ENCODE measurements around the gene NSMCE4A.
A peak's percentile ranks its signal among the peaks of the same experiment; 100 is the strongest.
"Not testable (repeated sequence)": the region's sequence is repeated elsewhere in the genome, so short reads cannot be mapped to it uniquely, and the experiment has no call there.

The NSMCE4A gene

GRCh38 chr10:121998462-121998861 is 23.4 kb upstream of the NSMCE4A start:
- Histone ChIP-seq H3K4me1 (ENCODE audit: control insufficient read depth, low read depth, low read length) (no peaks in the 10 kb centered on the region), H3K9ac (ENCODE audit: low read length) (no peak overlapping the region), H2BK120ac (ENCODE audit: low read depth, low read length) (no peak overlapping the region), H3K27ac (ENCODE audit: low read depth, low read length) (no peak overlapping the region), H2BK5ac (ENCODE audit: low read length) (no peak overlapping the region), H3K18ac (ENCODE audit: low read length) (no peak overlapping the region), H3K79me1 (ENCODE audit: low read length) (no peaks in the 10 kb centered on the region), H4K8ac (ENCODE audit: low read depth, low read length) (no peak overlapping the region), H3K27me3 (ENCODE audit: insufficient read depth, low read length, poor library complexity) (no peaks in the 10 kb centered on the region), H3K36me3 (ENCODE audit: control insufficient read depth, insufficient read depth, low read length) (no peaks in the 10 kb centered on the region), H3K4me3 (ENCODE audit: low read length) (no peak overlapping the region), H2AK5ac (ENCODE audit: low read length) (no peak overlapping the region), H2BK15ac (replicated peaks; ENCODE audit: low read depth) (no peak overlapping the region), H3K4ac (ENCODE audit: low read depth, low read length) (no peak overlapping the region), H3K79me2 (ENCODE audit: control insufficient read depth, insufficient read depth, low read length) (no peaks in the 10 kb centered on the region), H3K56ac (ENCODE audit: low read length) (no peak overlapping the region), H3K4me2 (ENCODE audit: low read length) (no peak overlapping the region), H3K23ac (ENCODE audit: low read length) (no peak overlapping the region), H4K5ac (ENCODE audit: low read length) (no peak overlapping the region)
- DNase-seq: no peak
- WGBS (ENCODE audit: extremely low coverage, insufficient coverage, low lambda C conversion rate): no CpG with 5 or more reads among the region's 6 CpGs

DNA sequence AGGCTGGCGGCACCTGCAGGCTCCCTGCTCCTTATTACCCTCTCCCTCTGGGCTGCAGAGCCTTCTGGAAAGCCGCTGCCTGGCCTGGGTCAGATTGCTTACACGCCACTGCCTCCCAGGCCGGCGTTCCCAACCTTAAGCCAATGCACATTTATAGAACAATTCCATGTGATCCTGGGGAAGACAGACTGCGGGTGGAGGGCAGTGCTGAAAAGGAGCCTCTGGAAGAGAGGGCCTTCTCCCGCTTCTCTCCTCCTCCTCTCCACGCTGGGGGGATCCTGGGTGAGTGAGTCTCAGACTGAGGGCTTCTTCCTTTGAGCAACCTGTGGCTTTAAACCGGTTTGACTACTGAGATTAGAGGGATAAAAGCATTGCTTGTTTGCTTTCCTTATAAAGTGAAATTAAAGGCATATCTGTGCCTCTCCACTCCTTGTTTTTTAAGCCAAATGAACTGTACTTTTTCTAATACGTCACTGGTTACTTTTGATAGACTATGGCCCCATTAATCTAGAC is 19.5 kb upstream of the NSMCE4A start:
- Histone ChIP-seq H3K23ac (ENCODE audit: low read length) (no peak overlapping the region), H3K4me3 (ENCODE audit: low read length) (no peak overlapping the region), H4K8ac (ENCODE audit: low read depth, low read length) (no peak overlapping the region), H3K79me2 (ENCODE audit: control insufficient read depth, insufficient read depth, low read length) (no peaks in the 10 kb centered on the region), H3K9ac (ENCODE audit: low read length) (no peak overlapping the region), H4K5ac (ENCODE audit: low read length) (no peak overlapping the region), H2BK5ac (ENCODE audit: low read length) (no peak overlapping the region), H3K27me3 (ENCODE audit: insufficient read depth, low read length, poor library complexity) (no peaks in the 10 kb centered on the region), H3K79me1 (ENCODE audit: low read length) (no peaks in the 10 kb centered on the region), H3K4me2 (ENCODE audit: low read length) (no peak overlapping the region), H3K27ac (ENCODE audit: low read depth, low read length) (no peak overlapping the region), H3K18ac (ENCODE audit: low read length) (no peak overlapping the region), H2BK120ac (ENCODE audit: low read depth, low read length) (no peak overlapping the region), H3K56ac (ENCODE audit: low read length) (peak overlapping the region; percentile 40), H3K4ac (ENCODE audit: low read depth, low read length) (no peak overlapping the region), H2BK15ac (replicated peaks; ENCODE audit: low read depth) (no peak overlapping the region), H3K36me3 (ENCODE audit: control insufficient read depth, insufficient read depth, low read length) (no peaks in the 10 kb centered on the region), H3K4me1 (ENCODE audit: control insufficient read depth, low read depth, low read length) (no peaks in the 10 kb centered on the region), H2AK5ac (ENCODE audit: low read length) (no peak overlapping the region)
- DNase-seq: peak; percentile 42
- WGBS (ENCODE audit: extremely low coverage, insufficient coverage, low lambda C conversion rate): no CpG with 5 or more reads among the region's 10 CpGs

DNA sequence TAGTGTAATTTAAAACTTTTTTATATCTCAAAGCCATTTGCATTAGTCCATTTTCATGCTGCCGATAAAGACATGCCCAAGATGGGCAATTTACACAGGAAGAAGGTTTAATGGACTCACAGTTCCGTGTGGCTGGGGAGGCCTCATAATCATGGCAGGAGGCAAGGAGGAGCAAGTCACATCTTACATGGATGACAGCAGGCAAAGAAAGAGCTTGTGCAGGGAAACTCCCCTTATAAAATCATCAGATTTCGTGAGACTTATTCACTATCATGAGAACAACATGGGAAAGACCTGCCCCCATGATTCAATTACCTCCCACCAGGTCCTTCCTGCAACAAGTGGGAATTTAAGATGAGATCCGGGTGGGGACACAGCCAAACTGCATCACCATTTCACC is 16.7 kb upstream of the NSMCE4A start:
- H3K4me2 ChIP-seq (ENCODE audit: low read length); H3K9ac ChIP-seq (ENCODE audit: low read length); H3K27me3 ChIP-seq (ENCODE audit: insufficient read depth, low read length, poor library complexity); H4K5ac ChIP-seq (ENCODE audit: low read length); H3K36me3 ChIP-seq (ENCODE audit: control insufficient read depth, insufficient read depth, low read length); H3K27ac ChIP-seq (ENCODE audit: low read depth, low read length); H3K4me1 ChIP-seq (ENCODE audit: control insufficient read depth, low read depth, low read length); H2BK15ac ChIP-seq (replicated peaks; ENCODE audit: low read depth); H3K4ac ChIP-seq (ENCODE audit: low read depth, low read length); H2BK120ac ChIP-seq (ENCODE audit: low read depth, low read length); DNase-seq; H3K23ac ChIP-seq (ENCODE audit: low read length); H3K18ac ChIP-seq (ENCODE audit: low read length); H4K8ac ChIP-seq (ENCODE audit: low read depth, low read length); H3K56ac ChIP-seq (ENCODE audit: low read length); H3K79me1 ChIP-seq (ENCODE audit: low read length); H3K79me2 ChIP-seq (ENCODE audit: control insufficient read depth, insufficient read depth, low read length); H2BK5ac ChIP-seq (ENCODE audit: low read length); H2AK5ac ChIP-seq (ENCODE audit: low read length); H3K4me3 ChIP-seq (ENCODE audit: low read length): not testable (repeated sequence)
- no CpG with 5 or more reads among the region's 4 CpGs for WGBS (ENCODE audit: extremely low coverage, insufficient coverage, low lambda C conversion rate)

DNA sequence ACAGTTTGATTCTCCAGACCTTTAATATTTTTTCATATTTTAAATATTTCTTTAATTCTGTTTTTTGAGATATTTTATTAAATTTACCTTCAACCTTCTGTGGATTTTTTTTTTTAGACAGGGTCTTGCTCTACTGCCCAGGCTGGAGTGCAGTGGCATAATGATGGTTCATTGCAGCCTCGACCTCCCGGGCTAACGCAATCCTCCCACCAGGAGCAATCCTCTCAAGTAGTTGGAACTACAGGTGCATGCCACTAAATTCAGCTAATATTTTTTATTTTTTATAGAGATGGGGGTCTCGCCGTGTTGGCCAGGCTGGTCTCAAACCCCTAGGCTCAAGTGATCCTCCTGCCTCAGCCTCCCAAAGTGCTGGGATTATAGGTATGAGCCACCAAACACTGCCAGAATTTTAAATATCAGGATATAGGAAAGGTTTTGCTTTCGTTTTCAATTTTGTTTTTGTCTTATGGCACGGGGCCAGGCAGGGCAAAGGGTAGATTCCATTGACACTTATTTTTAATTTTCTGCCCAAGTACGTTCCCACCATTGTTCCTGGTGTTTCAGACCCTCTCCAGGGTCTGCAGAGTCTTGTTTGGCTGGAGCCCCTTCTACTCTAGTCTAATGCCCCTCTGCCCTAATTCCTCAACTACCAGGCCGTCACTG is 15.1 kb upstream of the NSMCE4A start:
- H3K36me3 ChIP-seq (ENCODE audit: control insufficient read depth, insufficient read depth, low read length): no peaks in the 10 kb centered on the region
- no peak overlapping the region for H3K23ac ChIP-seq (ENCODE audit: low read length)
- no peak overlapping the region for H3K9ac ChIP-seq (ENCODE audit: low read length)
- no peak overlapping the region for H3K18ac ChIP-seq (ENCODE audit: low read length)
- WGBS (ENCODE audit: extremely low coverage, insufficient coverage, low lambda C conversion rate): no CpG with 5 or more reads among the region's 9 CpGs
- H2AK5ac ChIP-seq (ENCODE audit: low read length): no peak overlapping the region
- H4K5ac ChIP-seq (ENCODE audit: low read length): no peak overlapping the region
- no peaks in the 10 kb centered on the region for H3K79me1 ChIP-seq (ENCODE audit: low read length)
- no peak overlapping the region for H3K56ac ChIP-seq (ENCODE audit: low read length)
- no peak overlapping the region for H2BK120ac ChIP-seq (ENCODE audit: low read depth, low read length)
- no peak overlapping the region for H4K8ac ChIP-seq (ENCODE audit: low read depth, low read length)
- no peak for DNase-seq
- no peak overlapping the region for H3K4ac ChIP-seq (ENCODE audit: low read depth, low read length)
- no peak overlapping the region for H3K4me3 ChIP-seq (ENCODE audit: low read length)
- no peaks in the 10 kb centered on the region for H3K79me2 ChIP-seq (ENCODE audit: control insufficient read depth, insufficient read depth, low read length)
- H2BK15ac ChIP-seq (replicated peaks; ENCODE audit: low read depth): no peak overlapping the region
- no peaks in the 10 kb centered on the region for H3K27me3 ChIP-seq (ENCODE audit: insufficient read depth, low read length, poor library complexity)
- no peaks in the 10 kb centered on the region for H3K4me1 ChIP-seq (ENCODE audit: control insufficient read depth, low read depth, low read length)
- no peak overlapping the region for H2BK5ac ChIP-seq (ENCODE audit: low read length)
- no peak overlapping the region for H3K4me2 ChIP-seq (ENCODE audit: low read length)
- no peak overlapping the region for H3K27ac ChIP-seq (ENCODE audit: low read depth, low read length)

- H3K36me3 ChIP-seq (ENCODE audit: control insufficient read depth, insufficient read depth, low read length): no peaks in the 10 kb centered on the region
- H2BK120ac ChIP-seq (ENCODE audit: low read depth, low read length): no peak within 1 kb of the TSS
- H3K79me2 ChIP-seq (ENCODE audit: control insufficient read depth, insufficient read depth, low read length): no peaks in the 10 kb centered on the region
- H3K4ac ChIP-seq (ENCODE audit: low read depth, low read length): no peak within 1 kb of the TSS
- no peak within 1 kb of the TSS for H2BK15ac ChIP-seq (replicated peaks; ENCODE audit: low read depth)
- no peak within 1 kb of the TSS for H3K9ac ChIP-seq (ENCODE audit: low read length)
- H3K4me1 ChIP-seq (ENCODE audit: control insufficient read depth, low read depth, low read length): no peaks in the 10 kb centered on the region
- H3K4me2 ChIP-seq (ENCODE audit: low read length): no peak within 1 kb of the TSS
- no peak within 1 kb of the TSS for H2BK5ac ChIP-seq (ENCODE audit: low read length)
- H4K5ac ChIP-seq (ENCODE audit: low read length): no peak within 1 kb of the TSS
- H3K79me1 ChIP-seq (ENCODE audit: low read length): no peaks in the 10 kb centered on the region
- no peak within 1 kb of the TSS for H2AK5ac ChIP-seq (ENCODE audit: low read length)
- no peaks in the 10 kb centered on the region for H3K27me3 ChIP-seq (ENCODE audit: insufficient read depth, low read length, poor library complexity)
- H3K4me3 ChIP-seq (ENCODE audit: low read length): no peak within 1 kb of the TSS
- no CpG with 5 or more reads among the region's 15 CpGs for WGBS (ENCODE audit: extremely low coverage, insufficient coverage, low lambda C conversion rate)
- no peak for DNase-seq
- H3K18ac ChIP-seq (ENCODE audit: low read length): no peak within 1 kb of the TSS
- no peak within 1 kb of the TSS for H3K27ac ChIP-seq (ENCODE audit: low read depth, low read length)
- H3K23ac ChIP-seq (ENCODE audit: low read length): no peak within 1 kb of the TSS
- no peak within 1 kb of the TSS for H3K56ac ChIP-seq (ENCODE audit: low read length)
- no peak within 1 kb of the TSS for H4K8ac ChIP-seq (ENCODE audit: low read depth, low read length)
Measured at GRCh38 chr10:121988361-121989324, 13.6 kb upstream of the NSMCE4A start, which contains the start of gene TACC2. Gene TACC2, plus strand, starts transcription at chr10:121989163. Its CDS starts 32,819 bp downstream, at chr10:122021982.

All from mesendoderm (in vitro differentiated cells).